Stimulated activated CD4-positive, alpha-beta T cell treated with anti-CD3 and anti-CD28 coated beads, Interleukin-4, amount 100 ng/mL, for 1 hour (primary cell): ENCODE measurements around the gene FREM1.

Source experiments
- DNase-seq: peaks from one replicate; pipeline ENCODE4 v3.0.0-alpha.2; 2020

FREM1 gene

GRCh38 chr9:14748373-14748772 lies 161.9 kb downstream of the FREM1 start:
- no peak for DNase-seq

- DNase-seq, result no peak
Measured at GRCh38 chr9:14747111-14747510, 163.1 kb downstream of the FREM1 start.

- no peak for DNase-seq
Measured at GRCh38 chr9:14746626-14747025, 163.6 kb downstream of the FREM1 start.

GRCh38 chr9:14744768-14745167 lies 165.5 kb downstream of the FREM1 start:
- no peak for DNase-seq

DNA sequence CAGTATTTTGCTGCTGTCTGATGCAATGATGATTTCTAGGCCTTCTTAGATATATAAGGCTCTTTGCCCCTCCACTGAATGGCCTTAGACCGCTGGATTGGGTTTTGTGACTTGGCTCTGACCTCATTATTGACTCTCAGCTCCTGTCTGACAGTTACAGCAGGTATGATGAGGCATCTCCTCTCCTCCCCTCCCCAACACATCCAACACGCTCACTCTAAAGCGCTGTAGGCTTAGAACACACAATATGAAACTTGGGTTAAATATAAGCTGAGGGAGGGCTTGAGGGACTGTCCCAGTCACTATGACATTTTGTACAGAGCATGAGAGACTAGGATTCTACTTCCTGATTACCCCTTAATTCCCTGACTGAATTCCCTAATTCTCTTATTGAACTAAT lies 168.9 kb downstream of the FREM1 start:
- no peak for DNase-seq

DNA sequence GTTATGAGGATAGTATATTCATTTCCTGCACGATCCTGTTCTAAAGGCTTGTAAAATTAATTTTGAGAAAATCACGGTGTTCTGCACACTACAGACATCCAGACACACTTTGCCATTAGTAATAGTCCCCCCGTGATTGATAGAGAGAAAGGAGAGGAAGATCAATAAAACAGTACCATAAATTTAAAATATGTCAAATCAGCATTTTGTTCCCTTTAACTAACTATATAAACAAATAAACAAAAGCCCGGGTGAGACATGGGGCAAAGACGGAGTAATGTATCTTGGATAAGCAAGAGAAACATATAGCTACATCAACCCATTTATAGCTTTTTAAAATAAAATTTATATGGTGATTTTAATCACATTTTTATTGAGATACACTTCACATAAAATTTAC lies 177.1 kb downstream of the FREM1 start:
- no peak for DNase-seq

DNA sequence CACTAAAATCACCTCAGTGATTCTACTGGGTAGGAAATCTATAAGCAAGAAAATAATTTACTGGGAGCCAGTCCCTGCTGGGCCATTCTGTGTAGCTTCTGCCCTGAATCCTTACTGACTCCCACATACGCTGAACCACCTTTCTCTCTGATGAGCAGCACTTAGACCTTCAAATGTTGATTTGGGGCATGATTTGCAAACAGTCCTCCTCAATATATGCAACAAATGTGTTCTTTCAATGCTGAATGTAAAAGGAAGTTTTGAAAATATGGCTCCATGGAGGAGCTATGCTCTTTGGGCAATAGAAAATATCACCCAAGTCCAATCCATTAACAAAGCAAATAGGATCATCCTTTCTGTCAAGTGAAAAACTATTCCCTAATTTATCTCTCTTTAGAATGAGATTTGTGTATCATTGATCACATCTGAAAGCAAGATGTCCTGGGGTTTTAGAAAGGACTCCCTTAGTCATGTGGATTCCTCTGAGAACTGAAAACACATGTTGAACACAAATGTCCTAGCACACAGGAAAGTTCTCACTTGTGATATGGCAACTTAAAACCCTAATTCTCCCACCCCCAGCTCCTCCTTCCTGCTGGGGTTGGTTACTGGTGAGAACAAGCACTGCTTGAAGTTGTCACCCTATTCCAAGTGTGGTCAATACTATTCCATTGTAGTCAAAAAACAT lies 178.8 kb downstream of the FREM1 start:
- no peak for DNase-seq

GRCh38 chr9:14730461-14730898 lies 179.7 kb downstream of the FREM1 start:
- no peak for DNase-seq

DNA sequence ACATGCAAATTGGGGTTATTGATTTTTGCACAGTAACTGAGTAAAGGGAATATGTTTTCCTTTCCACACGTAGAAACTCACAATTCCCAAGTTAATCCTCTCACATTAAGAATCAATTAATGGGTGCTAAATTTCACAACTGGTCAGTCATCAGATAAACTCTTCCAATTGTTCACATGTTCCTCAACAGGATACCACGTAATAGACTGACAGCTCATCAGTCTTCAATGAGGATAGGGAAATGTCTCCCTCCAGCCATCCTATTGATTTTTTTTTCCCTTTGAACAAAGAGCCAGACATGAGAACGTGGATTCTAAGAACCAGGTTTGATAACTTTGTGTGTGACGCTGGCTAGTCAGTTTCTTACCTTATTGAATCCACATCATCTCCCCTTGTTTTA lies 186.9 kb downstream of the FREM1 start:
- no peak for DNase-seq

GRCh38 chr9:14722391-14723035 lies 187.7 kb downstream of the FREM1 start, which contains the start of gene CER1:
Gene CER1, minus strand, starts transcription at chr9:14722733. Its CDS starts 61 bp downstream, at chr9:14722672.
- DNase-seq, result no peak

GRCh38 chr9:14719231-14719923 lies 190.9 kb downstream of the FREM1 start:
- no peak for DNase-seq

GRCh38 chr9:14715102-14715501 lies 195.1 kb downstream of the FREM1 start:
- DNase-seq, result no peak

DNA sequence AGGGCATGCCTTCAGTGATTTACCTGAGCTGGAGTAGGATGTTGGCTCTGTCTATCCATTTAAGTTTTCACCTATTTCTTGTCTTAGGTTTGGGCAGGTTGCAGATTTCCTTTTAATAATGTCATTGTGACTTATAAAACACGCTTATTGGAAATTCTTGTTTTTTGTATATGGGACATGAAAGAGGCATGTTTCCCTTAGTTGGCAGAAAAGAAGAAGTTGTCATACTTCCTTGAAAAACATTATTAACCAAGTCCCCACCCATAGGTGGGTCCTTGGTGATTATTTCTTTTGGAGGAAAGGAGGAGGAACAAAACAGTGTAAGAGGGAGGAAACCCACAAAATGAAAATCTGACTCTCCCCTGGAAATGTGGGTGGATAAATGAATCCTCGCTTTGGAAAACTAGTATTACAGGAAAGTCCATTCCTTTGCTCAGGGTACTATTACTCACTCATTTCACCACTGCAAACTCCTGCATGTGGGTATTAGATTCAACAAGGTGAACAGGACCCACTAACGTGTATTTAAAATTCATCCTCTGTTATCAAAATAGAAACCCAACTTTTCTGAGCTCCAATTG lies 197.0 kb downstream of the FREM1 start:
- no peak for DNase-seq

DNA sequence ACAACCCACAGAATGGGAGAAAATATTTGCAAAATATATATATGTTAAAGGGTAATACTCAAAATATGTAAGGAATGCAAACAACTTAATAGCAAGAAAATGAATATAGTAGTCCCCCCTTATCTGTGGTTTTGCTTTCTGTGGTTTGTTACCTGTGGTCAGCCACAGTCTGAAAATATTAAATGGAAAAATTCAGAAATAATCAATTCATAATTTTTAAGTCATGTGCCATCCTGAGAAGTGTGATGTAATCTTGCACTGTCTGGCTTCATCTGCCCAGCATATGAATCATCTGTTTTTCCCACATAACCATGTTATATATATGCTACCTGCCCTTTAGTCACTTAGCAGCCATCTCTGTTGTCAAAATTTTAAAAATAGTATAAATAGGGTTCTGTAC lies 199.4 kb downstream of the FREM1 start:
- no peak for DNase-seq

DNA sequence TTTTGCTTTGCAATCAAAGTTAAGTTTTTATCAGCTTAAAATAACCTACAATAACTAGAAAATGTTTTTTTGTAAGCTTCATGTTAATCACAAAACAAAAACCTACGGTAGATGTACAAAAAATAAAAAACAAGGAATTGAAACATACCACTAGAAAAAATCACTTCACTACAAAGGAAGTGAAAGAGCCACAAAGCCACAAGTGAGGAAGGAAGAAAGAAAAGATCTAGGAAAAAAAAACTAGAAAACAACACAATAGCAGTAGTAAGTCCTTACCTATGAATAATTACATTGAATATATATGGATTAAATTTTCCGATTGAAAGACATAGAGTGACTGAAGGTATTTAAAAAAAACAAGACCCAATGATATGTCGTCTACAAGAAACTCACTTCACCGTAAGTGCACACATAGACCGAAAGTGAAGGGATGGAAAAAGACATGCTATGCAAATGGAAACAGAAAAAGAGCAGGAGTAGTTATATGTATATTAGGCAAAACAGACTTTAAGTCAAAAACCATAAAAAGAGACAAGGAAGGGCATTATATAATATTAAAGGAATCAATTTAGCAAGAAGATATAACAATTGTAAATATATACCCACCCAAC lies 203.6 kb downstream of the FREM1 start:
- DNase-seq, result no peak

GRCh38 chr9:14705079-14705478 lies 205.1 kb downstream of the FREM1 start:
- DNase-seq, result no peak

DNA sequence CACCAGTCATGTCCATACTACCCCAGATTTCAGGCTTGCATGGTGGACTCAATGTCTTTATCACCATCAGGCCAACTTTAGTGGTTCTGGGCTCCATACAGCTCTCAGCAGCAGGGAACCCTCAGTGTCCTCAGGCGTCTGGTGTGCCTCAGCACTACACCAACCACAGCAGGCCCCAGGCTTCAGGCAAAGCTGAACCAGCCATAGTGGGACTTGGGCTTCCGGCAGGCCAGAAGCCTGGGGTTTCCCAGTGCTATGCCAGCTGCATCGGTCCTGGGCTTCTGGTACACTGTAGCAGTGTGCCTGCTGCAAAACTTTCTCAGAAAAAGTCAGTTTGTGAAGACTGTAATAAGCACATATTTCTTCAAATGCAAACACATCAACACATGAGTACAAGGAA lies 205.9 kb downstream of the FREM1 start:
- DNase-seq, result no peak

DNA sequence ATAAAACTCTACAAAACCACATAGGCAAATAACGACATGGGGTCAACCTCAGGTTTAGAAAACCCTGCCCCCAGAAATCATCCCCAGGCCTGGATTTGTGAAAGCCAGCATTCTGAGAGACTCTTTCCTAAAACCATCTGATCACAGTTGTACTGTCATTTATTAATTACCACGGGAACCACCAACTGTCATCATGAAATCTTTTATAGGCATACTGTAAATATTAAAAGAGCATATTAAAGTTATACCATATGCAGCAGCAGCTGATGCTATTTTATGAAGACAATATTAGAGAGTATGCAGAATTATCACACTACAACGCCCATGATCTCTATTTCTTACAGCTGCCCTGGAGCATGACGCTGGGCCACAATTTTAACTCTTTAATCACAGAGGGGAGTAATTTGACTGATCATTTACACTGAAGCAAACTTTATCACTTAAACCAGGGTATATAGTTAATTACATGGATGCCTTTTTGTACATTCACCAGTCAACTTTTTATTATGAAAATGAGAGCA lies 208.0 kb downstream of the FREM1 start:
- DNase-seq, result no peak

- peak; percentile 60 for DNase-seq
Measured at GRCh38 chr9:14693251-14693861, 216.9 kb downstream of the FREM1 start, which contains the start of gene ZDHHC21. Gene ZDHHC21, minus strand, starts transcription at chr9:14693432. Its CDS starts 19,092 bp downstream, at chr9:14674340.

- DNase-seq, result no peak
Measured at GRCh38 chr9:14692470-14693250, 217.6 kb downstream of the FREM1 start.

DNA sequence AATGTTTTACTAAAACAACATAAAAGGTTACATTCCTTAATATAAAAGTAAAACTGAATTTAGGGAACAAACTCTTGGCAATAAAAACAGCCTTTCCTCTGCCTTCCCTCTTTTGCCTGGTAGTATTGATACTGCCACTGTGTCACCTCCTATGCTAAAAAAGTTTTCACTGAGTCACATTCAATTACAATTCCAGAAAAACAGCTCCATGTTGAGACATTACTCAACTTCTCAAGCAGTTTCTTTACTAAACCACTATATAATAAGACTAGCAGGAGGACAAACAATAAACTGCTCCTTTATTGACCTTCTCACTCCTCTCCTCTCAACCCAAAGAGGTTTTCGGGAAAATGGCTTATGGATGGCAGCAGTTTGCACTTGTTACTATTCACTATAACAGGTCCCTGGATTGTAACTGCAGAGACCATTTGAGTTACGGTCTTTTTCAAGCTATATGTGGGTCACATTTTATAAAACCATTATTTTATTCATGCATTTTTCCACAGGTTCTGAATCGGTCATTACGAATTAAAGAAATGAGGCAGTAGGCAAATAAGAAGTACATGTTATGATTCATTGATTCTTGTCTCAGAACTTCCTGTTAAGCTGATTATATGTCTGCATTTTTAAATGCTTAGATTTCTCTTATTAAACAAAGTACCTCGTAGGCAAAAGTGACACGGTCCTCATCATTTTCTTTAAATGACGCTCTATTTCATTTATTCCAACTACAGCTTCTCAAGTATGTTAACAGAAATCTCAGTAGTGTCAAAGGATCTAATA lies 219.1 kb downstream of the FREM1 start:
- DNase-seq, result no peak
